Calu3 (cell line): Measurements from ENCODE around the gene METTL15. TPM values are rescaled to one million over a fixed set of nuclear protein-coding genes. Genes with fewer than 3 reads are reported as not detected.
"Not testable (repeated sequence)": the region's sequence is repeated elsewhere in the genome, so short reads cannot be mapped to it uniquely, and the experiment has no call there.

Source experiments
- BruUV-seq: library from RNA; stranded (reverse); fragments of 400-500 nt; replicated peaks from 2 replicates; lab custom pipeline; 2021; lab: Mats Ljungman, UMichigan
- CTCF ChIA-PET: fragments of 300-600 bp; sonication (Branson Sonifier 250); formaldehyde crosslinking; loops from one replicate; lab custom pipeline; 2022; ENCODE audit warnings: antibody characterized with exemption; lab: Charles Lee
- DNase-seq: peaks from one replicate; pipeline ENCODE4 v3.0.0; 2022
- H3K27ac Mint-ChIP-seq: one replicate; pipeline ENCODE4 v1.8.0; 2022; ENCODE audit warnings: mixed read lengths; ENCODE audit not compliant: unreplicated experiment
- H3K27me3 Mint-ChIP-seq: one replicate; pipeline ENCODE4 v1.8.0; 2022; ENCODE audit warnings: mixed read lengths; ENCODE audit not compliant: unreplicated experiment
- H3K36me3 Mint-ChIP-seq: one replicate; pipeline ENCODE4 v1.8.0; 2022; ENCODE audit warnings: mild to moderate bottlenecking, moderate library complexity, mixed read lengths; ENCODE audit not compliant: insufficient read depth, unreplicated experiment
- H3K4me1 Mint-ChIP-seq: one replicate; pipeline ENCODE4 v1.8.0; 2022; ENCODE audit warnings: mild to moderate bottlenecking, low read depth, mixed read lengths; ENCODE audit not compliant: unreplicated experiment
- H3K4me3 Mint-ChIP-seq: one replicate; pipeline ENCODE4 v1.8.0; 2022; ENCODE audit warnings: mild to moderate bottlenecking, low read depth, moderate library complexity, mixed read lengths; ENCODE audit not compliant: unreplicated experiment
- H3K9me3 Mint-ChIP-seq: one replicate; pipeline ENCODE4 v1.8.0; 2022; ENCODE audit warnings: low read depth, mixed read lengths; ENCODE audit not compliant: unreplicated experiment
- CTCF ChIP-seq: fragments of 200-600 bp; IDR thresholded peaks from one replicate; pipeline ENCODE4 v1.8.0; 2022; ENCODE audit warnings: antibody characterized with exemption; ENCODE audit not compliant: unreplicated experiment
- intact Hi-C: fragments of 100-400 bp; cut with micrococcal nuclease; formaldehyde crosslinking; loops from one replicate; pipeline ENCODE4 v1.10.0; 2022; ENCODE audit not compliant: unreplicated experiment
- total RNA-seq: library from RNA; stranded (reverse); gene quantifications from 2 replicates; pipeline ENCODE4 v1.2.3, GENCODE V29; 2022

METTL15 gene
- total RNA-seq, 1 experiment from 2014 or later, result 19.0 TPM

- CTCF ChIA-PET, result no interaction called here
- DNase-seq, result no peak
- no peak for TF ChIP-seq CTCF
- Mint-ChIP-seq H3K9me3 (no peaks in the 10 kb centered on the region), H3K36me3 (no peaks in the 10 kb centered on the region), H3K27me3 (no peaks in the 10 kb centered on the region), H3K4me3 (no peak overlapping the region), H3K4me1 (no peaks in the 10 kb centered on the region), H3K27ac (no peak overlapping the region)
- BruUV-seq, result no TSS peak
- intact Hi-C loops, result no loop called here
Measured at GRCh38 chr11:28315440-28315839, 207.3 kb downstream of the METTL15 start.

DNA sequence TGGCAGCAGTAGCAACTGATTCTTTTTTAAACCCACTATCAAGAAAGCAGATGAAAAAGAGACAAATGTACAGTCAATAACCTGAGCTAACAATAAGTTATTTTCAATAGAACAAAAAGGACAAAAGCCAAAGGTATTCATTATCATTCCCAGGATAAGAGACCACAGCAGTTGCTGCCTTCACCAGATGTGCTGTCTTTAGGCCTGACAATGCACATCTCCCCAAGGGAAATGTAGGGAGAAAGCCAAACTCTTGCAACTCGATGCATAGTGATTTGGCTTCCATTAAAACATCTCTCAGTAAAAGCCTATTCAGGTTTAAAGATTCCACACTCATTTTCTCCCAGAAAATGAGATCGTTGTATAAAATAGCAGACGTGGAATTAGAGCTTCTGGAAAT is 210.7 kb downstream of the METTL15 start:
- H3K4me1 Mint-ChIP-seq, result no peaks in the 10 kb centered on the region
- no TSS peak for BruUV-seq

DNA sequence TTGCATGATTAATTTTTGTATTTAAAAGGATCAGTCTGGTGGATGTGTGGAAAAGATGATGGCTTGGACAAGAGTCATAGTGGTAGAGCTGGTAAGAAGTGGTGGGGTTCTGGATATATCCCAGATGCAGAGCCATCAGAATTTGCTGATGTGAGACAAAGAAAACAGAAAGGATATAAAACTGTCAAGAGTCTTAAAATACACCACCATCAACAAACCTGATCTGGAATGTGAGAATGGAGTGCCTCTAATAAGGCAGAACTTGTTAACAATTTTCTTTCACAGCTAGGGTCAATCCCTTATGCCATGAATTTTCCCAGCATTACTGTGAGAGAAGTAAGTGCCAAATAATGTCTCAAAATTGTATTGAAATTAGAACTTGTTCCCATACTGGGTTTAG is 215.4 kb downstream of the METTL15 start:
- CTCF ChIA-PET, result no interaction called here
- no peak overlapping the region for H3K27ac Mint-ChIP-seq
- no peaks in the 10 kb centered on the region for H3K27me3 Mint-ChIP-seq
- TF ChIP-seq CTCF, result no peak
- intact Hi-C loops, result no loop called here
- H3K9me3 Mint-ChIP-seq, result peaks cover 5% of the 10 kb centered on the region
- peaks cover 19% of the 10 kb centered on the region for H3K4me1 Mint-ChIP-seq
- no TSS peak for BruUV-seq
- no peak overlapping the region for H3K4me3 Mint-ChIP-seq
- H3K36me3 Mint-ChIP-seq, result peaks cover 6% of the 10 kb centered on the region
- no peak for DNase-seq

More for the DNA sequence above, 210.7 kb downstream of the METTL15 start:
- CTCF ChIA-PET, result no interaction called here
- TF ChIP-seq CTCF, result no peak
- intact Hi-C loops, result no loop called here
- DNase-seq, result no peak
- Mint-ChIP-seq H3K9me3 (no peaks in the 10 kb centered on the region), H3K36me3 (no peaks in the 10 kb centered on the region), H3K4me3 (no peak overlapping the region), H3K27ac (no peak overlapping the region), H3K27me3 (no peaks in the 10 kb centered on the region)

DNA sequence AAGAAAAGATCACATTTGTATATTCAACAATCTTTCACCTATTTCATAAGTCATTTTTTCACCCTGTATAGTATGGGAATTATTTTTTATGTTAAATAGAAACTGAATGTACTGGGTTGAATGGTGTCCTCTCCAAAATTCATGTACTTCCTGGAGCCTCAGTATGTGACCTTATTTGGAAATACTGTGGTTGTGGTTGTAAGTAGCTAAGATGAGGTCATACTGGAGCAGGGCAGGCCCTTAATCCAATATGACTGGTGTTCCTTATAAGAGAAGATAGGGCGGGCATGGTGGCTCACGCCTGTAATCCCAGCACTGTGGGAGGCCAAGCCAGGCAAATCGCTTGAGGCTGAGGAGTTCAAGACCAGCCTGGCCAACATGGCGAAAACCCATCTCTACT is 224.2 kb downstream of the METTL15 start:
- H3K9me3 Mint-ChIP-seq, H3K36me3 Mint-ChIP-seq, intact Hi-C loops, H3K4me1 Mint-ChIP-seq, DNase-seq, CTCF ChIA-PET, H3K4me3 Mint-ChIP-seq, BruUV-seq, H3K27me3 Mint-ChIP-seq, H3K27ac Mint-ChIP-seq: not testable (repeated sequence)

GRCh38 chr11:28337701-28338100 is 229.5 kb downstream of the METTL15 start:
- no TSS peak for BruUV-seq
- CTCF ChIA-PET, result no interaction called here
- Mint-ChIP-seq H3K27me3 (no peaks in the 10 kb centered on the region), H3K36me3 (no peaks in the 10 kb centered on the region), H3K4me3 (no peak overlapping the region), H3K27ac (no peak overlapping the region), H3K4me1 (no peaks in the 10 kb centered on the region), H3K9me3 (peaks cover 14% of the 10 kb centered on the region)
- TF ChIP-seq CTCF, result no peak
- no peak for DNase-seq
- intact Hi-C loops, result no loop called here
